ENCODE data around the gene TMEM39A.

TMEM39A gene

GRCh38 chr3:119456469-119456868 lies 6.9 kb downstream of the TMEM39A start:
- POLR2A ChIA-PET: no interaction called here
- CTCF ChIA-PET: no interaction called here
- no peaks in the 10 kb centered on the region for H3K9me3 ChIP-seq (ENCODE audit: control insufficient read depth, insufficient read depth, low read depth, low read length)
- no peaks in the 10 kb centered on the region for H3K4me1 ChIP-seq (ENCODE audit: control insufficient read depth, insufficient read depth, low read length)
- H3K27ac ChIP-seq (ENCODE audit: extremely low read depth, low read depth, low read length): no peak overlapping the region
- no peak overlapping the region for H3K4me3 ChIP-seq (ENCODE audit: low read depth, low read length)
- H3K36me3 ChIP-seq (ENCODE audit: control insufficient read depth in 2 of 2, insufficient read depth in 1 of 2, low read length in 2 of 2): peaks cover 42 to 90% of the 10 kb centered on the region in 2 experiments
- TF ChIP-seq ZNF548 (tag by site-specific recombination; IDR thresholded peaks at IDR 0.05): no peak
- TF ChIP-seq ZNF292 (tag by site-specific recombination; IDR thresholded peaks at IDR 0.05; ENCODE audit: borderline replicate concordance, low read depth): no peak
- TF ChIP-seq ZBTB7A (tag by site-specific recombination; IDR thresholded peaks at IDR 0.05; ENCODE audit: low read depth): no peak
- TF ChIP-seq INSM2 (tag by site-specific recombination; IDR thresholded peaks at IDR 0.05): no peak

GRCh38 chr3:119453822-119454221 lies 9.6 kb downstream of the TMEM39A start:
- POLR2A ChIA-PET: interaction anchor here (0.8 kb wide), 1 partner anchor 32 kb away, joined by 3 read pairs; no protein-coding TSS in a partner anchor
- TF ChIP-seq ZNF621 (tag by site-specific recombination; IDR thresholded peaks at IDR 0.05) (no peak), ZNF660 (tag by site-specific recombination; IDR thresholded peaks at IDR 0.05) (no peak), PRDM10 (tag by site-specific recombination; IDR thresholded peaks at IDR 0.05) (no peak), OVOL3 (tag by site-specific recombination; IDR thresholded peaks at IDR 0.05) (no peak), ZFP69B (tag by site-specific recombination; IDR thresholded peaks at IDR 0.05) (no peak), MZF1 (tag by site-specific recombination; IDR thresholded peaks at IDR 0.05; ENCODE audit: borderline replicate concordance) (no peak), ZBTB20 (tag by site-specific recombination; IDR thresholded peaks at IDR 0.05) (no peak), ZNF777 (tag by site-specific recombination; IDR thresholded peaks at IDR 0.05; ENCODE audit: borderline replicate concordance) (no peak), INSM2 (tag by site-specific recombination; IDR thresholded peaks at IDR 0.05) (no peak), PRDM6 (tag by site-specific recombination; IDR thresholded peaks at IDR 0.05) (no peak), ZBTB8A (tag by site-specific recombination; IDR thresholded peaks at IDR 0.05) (no peak), ZSCAN18 (tag by site-specific recombination; IDR thresholded peaks at IDR 0.05) (no peak), ZBTB49 (tag by site-specific recombination; IDR thresholded peaks at IDR 0.05; ENCODE audit: low read depth) (no peak), ZNF26 (tag by site-specific recombination; IDR thresholded peaks at IDR 0.05) (no peak), WT1 (tag by site-specific recombination; IDR thresholded peaks at IDR 0.05) (no peak)

More at GRCh38 chr3:119453822-119454221, 9.6 kb downstream of the TMEM39A start:
- Histone ChIP-seq H3K4me1 (ENCODE audit: control insufficient read depth, insufficient read depth, low read length) (no peaks in the 10 kb centered on the region), H3K36me3 (ENCODE audit: control insufficient read depth in 2 of 2, insufficient read depth in 1 of 2, low read length in 2 of 2) (peaks cover 41 to 90% of the 10 kb centered on the region in 2 experiments), H3K27ac (ENCODE audit: extremely low read depth, low read depth, low read length) (no peak overlapping the region), H3K4me3 (ENCODE audit: low read depth, low read length) (no peak overlapping the region), H3K9me3 (ENCODE audit: control insufficient read depth, insufficient read depth, low read depth, low read length) (no peaks in the 10 kb centered on the region)
- CTCF ChIA-PET: interaction anchor here (0.7 kb wide), 1 partner anchor 24 kb away, joined by 3 read pairs; no protein-coding TSS in a partner anchor
